ENCODE measurements around the gene HOXB4.

HOXB4 gene

DNA sequence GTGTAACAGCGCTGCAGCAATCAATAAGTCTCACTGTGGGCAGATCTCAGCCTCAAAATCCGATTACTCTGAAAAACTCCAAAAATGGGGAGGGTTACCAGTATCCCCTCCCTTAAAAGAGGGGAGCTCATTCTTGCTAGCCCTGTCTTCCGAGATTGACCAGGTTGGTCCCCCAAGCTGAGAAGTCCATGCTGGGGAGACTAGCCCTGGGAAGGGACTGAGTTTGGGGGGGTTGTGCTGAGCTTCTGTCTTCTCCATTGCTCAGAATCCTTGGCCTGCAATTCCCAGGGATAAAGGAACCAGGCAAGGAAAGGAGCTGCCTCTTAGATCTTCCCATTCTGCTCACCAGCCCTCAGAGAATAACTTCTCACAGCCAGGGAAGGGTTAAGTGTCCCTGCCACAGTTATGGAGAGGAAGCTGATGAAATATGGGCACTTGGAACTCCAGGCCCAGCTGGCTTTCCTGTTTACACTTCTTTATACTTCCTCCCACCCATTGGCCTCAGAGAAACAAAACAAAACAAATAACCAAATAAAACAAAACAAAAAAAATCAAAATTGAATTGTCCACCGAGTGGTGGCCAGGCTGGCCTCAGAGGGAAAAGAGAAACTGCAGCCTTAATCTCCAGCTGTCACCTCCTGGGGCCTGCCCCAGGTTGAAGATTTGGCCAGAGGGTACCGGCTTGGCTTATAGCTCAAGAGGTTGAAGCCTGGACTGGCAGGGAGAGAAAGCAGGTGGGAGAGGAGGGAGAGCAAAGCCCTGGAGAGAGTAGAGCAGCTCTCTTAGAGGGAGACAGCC is 9.3 kb upstream of the HOXB4 start:
- no peak for DNase-seq

DNA sequence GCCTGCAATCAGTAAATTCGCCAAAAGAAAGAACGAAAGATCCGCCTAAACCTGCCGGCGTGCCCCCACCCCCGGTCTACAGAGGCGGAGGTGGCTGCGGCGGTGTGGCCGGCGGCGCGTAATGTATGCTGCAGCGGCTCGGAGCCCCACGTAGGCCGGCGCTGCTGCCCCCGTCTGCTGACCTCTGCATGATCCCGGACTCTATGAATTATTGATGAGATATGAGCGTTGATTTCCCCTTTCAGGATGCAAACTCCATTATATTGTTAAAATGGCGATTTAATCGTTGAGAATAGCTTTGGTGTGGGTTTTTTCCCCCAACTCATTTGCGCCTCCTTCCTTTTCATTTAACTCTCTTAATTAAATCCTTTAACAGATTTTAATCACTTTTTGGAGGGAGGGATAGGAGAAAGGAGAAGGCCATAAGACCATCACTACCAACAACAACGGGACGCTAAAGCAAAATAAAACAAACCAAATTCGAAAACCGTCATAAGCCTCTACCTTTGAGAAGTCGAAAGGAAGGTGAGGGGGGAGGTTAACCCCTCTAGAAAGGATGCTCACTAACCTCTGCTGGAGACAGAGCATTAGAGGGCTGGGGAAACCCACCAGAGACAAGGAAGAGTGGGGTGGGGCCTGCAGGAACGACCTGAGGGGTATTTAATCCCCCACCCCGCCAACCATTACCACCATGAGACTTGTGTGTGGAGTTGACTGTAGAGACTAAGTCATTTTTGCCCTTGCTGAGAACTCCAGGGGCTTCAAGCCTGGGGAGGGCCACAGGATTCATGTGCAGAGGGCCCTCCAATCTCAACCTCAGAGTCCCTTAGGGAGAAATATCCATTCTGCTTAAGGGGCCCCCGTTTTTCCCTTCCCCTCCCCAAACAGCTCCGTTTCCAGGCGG is 8.5 kb upstream of the HOXB4 start:
- DNase-seq, result no peak

DNA sequence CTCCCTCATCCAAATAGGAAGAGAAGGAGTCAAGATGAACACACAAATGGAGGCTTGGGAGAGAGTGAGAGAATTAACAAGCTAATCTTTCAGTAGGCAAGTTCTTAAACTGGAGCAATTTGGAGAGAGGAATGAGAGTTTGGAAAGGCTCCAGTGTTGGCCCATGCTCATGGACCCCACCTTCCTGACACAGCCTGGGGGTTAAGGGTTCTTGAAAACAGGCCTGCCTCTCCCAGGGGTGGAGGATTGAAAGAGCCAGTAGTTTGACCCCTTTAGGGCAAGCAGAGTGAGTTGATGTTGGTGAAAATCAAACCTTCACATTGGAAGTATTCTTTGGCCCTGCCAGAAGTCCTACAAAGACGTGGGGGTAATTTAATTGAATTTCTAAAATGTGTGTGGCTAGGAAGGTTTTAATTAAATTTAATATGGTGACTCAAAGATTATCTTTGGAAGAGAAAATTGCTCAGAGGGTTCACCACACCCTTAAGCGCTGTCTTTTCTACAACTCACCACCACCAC is 6.1 kb upstream of the HOXB4 start:
- DNase-seq, result no peak

DNA sequence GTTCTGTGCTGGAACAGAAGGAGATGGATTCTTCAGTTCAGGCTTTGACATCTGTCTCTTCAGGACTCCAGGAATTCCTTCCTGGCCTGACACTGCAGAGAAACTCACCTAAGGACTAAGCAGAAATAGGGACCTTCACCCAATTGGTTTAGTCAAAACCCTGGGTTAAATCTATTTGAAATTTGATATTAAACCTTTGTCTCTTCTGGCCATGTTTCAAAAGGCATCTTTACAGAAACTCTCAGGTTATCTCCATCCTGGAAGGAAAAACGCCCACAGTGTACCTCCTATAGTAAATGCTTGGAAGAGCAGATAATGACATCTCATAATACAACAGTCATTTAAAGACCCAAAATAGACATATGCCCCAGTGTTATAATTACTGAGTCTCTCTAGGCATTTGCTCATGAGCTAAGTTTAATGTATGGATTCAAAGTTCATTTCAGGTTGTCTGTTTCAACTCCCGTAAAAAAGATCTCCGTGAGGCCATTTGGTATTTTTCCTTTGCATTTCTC is 5.6 kb upstream of the HOXB4 start:
- no peak for DNase-seq

DNA sequence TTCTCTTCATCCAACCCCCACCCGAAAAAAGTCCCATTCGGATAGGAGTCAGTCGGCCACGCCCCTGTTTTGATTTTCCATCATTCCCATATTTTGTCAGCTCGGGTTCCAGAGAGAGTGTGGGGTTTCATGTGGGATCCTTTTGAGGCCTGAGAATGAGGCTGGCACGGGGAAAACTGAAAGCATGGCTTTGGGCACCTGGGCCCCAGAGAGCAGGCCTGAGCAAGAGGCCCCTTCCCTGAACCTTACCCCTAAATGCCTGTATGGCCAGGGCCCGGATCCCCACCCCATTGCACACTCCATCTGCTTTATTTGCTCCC is 4.6 kb upstream of the HOXB4 start:
- DNase-seq, result no peak

DNA sequence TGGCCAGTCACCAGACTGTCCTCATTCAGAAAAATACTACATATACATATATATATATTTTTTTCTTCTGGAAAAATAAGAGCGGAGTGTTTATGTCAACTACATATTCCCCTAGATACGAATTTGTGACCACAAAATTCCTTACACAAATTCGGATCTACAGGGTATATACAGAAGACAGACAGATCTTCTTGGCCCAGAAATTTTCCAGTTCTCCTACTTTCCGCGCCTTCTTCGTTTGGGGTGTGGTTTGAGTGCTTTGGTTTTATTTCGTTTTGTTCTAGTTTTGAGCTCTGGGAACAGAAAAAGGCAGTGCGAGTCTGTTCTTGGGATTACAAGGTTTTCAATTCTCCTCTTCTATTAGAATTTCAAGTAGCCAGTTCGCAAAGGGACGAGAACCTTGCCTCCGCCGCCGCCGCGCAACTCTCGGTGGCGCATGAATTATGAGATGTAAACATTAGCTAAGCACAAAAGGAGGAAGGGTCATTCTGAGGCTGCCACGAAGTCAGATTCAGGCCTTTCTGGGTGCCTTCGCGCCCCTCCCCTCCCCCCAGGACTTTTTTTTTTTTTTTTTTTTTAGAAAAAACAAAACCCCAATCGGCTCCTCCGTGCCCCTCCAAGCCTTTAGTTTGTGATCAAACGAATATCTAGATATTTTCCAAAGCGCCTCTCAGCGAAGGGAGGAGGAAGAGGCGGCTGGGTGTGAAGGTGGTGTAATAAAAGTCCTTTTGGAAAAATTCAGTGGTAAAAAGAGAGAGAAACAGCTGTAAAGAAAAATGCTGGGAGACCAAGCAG is 1.8 kb upstream of the HOXB4 start:
- peak; percentile 79 for DNase-seq

DNA sequence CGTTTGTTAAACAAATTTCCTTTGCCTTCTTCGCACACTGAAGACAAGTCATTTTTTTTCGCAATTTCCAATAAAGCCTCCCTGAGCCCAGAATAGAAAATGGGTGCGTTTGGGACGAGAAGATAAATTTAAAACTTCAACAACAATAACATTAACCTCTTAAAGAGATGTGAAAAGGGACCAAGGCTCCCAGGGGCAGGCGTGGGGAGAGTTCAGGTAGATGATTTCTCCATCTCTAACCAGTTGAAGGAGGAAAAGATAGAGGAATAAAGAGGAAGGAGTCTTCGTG is 1.3 kb upstream of the HOXB4 start:
- DNase-seq, result peak; percentile 46

DNA sequence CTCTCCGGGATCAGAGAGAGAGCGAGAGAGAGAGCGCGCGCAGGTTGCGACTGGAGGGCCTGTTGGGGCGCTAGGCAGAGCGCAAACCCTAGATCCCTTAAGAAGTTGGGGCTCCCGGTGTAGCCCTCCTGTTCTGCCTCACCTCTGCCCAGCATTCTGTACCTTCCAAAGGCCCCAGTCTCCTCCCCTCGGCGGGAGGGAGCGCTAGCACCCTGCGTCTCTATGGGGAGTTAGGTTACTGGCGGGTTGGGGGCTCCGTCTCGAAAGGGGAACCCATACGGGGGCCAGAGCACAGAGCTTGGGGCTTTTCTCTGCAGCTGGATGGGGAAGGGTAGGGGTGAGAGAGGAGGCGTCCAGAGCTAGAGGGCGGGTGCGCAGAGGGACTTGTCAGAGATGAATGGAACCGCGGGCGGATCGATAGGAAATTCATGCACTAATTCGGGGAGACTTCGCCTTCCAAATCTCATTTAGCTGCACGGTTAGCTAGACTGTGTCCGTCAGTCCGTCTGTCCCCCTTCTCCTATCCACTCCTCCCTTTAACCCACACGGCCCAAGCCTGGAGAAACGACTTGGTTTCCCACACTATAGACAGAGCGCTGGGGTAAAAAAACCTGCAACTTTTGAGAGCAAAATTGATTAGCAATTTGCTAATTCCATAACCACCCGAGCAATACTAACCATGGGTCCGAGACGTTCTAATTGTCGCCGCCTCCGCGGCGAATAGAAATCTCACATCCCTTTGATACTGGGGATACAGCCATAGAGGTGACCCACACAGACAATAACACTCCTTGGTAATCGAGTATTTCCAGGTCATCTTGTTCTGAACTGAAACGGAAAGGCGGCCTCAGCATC is 693 bp upstream of the HOXB4 start:
- no peak for DNase-seq

DNA sequence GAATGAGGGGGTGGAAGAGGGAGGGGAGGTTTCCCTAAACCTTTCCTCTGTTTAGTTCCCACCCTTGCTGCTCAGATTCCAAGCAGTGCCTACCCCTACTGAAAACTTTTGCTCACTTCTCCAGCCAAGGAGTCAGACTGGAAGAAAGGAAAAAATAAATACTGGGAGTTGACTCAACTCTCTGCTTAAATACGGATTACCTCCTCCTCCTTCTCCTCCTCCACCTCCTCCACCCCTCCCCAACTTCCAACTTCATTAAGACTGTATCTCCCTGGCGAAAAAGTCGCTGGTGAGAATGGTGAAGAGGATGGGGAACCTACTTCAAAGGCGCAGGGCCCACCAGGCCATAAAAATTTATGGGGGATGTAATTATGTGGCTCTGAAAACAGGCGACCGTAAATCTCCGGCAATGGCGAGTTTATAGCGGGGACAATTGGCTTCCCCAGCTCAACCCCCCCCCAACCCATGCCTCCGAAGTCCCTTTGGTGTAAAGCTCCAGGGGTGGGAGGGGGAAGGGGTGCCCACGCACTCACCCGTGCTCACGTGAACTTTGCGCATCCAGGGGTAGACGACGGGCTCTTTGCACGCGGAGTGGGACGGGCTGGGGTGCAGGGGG is 712 bp downstream of the HOXB4 start:
- no peak for DNase-seq

DNA sequence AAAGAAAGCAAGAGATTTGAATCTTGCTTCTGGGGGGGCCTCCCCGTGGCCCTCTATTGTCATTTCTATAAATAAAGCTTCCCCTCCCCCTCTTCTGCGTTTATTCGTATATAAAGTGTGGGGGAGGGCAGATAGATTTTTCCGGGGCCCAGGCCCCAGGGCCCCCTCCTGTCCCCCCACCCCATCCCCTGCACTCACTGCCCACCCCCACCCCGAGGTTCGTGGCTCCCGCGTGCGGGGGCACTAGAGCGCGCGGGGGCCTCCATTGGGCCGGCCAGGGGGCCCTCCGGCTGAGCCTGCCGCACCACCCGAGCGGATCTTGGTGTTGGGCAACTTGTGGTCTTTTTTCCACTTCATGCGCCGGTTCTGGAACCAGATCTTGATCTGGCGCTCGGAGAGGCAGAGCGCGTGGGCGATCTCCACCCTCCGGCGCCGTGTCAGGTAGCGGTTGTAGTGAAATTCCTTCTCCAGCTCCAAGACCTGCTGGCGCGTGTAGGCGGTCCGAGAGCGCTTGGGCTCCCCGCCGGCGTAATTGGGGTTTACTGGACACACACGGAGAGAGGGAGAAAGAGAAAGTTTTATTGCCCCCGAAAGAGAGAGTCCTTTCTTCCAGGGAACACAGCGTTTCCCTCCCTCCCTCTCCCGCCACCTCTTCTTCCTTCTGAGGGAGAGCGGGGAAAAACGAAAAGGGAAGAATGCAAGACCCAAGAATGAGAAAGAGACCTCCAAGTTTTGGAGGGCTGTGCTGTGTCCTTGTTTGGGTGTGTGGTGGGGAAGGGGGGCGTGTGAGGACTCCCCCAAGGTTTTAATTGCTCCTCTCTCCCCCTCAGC is 1.5 kb downstream of the HOXB4 start:
- no peak for DNase-seq

DNA sequence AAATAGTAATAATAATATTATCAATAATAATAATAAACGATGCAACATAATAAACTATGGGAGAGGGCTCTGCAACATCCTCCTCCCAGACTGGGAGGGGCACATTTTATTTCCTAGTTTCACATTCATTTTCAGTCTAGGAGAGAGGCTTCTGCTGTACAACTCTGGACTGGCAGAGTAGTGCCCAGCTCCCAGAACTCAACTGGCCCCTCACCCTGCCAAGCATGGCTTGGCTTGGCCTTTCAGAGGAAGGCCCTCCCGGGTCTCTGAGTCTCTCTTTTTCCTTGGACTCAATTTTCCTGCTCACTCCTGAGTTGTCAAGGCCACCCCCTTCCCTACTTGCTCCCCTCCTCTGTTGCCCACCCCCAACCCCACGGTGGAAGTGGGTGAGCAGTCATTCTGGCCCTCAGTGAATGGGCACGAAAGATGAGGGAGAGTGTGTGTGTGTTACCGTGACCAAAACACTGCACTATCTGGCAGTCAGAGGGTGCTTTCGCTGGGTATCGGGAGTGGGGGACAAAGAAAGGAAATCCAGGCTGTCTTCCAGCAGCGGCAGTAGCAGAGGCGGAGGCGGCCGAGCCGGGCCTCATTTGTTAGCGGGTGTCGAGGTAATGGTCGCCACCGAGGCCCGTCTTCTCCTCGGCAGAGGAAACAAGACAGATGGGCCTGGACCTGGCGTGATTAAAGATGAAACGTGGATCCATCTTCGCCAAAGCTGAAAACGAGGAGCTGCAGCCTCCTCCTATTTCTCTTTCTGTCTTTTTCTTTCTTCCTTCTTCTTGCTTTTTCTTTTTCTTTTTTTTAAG is 2.3 kb downstream of the HOXB4 start:
- no peak for DNase-seq

DNA sequence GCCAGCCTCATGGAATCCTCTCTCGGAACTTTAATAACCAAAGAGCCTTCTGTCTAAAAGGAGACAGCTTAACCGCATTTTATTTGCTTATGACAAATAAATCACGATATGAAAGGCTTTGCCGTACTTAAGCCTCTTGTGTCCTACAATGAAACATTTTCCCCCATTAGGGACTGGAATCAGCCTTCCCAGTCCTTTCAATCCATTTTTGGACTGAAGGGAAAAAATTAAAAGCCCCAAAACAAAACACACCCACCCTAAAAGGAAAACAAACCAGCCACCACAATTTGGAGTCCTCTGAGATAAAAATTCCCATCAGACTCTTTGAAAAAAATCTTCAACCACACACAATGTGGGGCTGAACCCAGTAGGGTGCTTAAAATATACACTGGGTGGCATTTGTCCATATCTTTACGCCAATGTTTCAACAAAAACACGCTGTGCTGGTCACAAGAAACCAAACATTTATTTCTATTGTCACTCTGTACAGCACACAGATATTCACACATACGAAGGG is 3.0 kb downstream of the HOXB4 start:
- no peak for DNase-seq

DNA sequence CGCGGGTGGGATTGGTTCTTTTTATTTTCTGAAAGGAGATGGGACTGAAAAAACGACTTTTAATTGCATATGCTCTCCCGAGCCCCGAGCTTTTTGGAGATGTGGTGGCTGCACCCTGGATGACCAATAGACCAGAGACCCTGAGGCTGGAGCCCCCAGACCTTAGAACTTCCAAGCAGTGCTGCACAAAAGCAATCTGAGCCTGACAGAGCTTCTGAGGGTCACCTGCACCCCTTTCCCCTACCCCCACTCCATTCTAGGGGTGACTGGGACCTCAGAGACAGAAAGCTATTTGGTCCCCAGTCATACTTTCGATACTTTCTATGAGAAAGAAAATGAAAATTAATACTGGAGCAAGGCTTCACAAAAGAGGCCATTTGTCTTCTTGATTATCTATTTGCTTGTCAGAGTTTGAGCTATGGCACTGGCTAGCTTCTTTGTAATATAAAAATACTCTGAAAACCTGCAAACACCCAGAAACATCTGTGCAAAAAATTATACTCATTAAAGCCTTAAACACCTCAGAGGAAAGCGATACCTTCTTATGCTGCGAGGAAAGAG is 3.6 kb downstream of the HOXB4 start:
- DNase-seq, result no peak

DNA sequence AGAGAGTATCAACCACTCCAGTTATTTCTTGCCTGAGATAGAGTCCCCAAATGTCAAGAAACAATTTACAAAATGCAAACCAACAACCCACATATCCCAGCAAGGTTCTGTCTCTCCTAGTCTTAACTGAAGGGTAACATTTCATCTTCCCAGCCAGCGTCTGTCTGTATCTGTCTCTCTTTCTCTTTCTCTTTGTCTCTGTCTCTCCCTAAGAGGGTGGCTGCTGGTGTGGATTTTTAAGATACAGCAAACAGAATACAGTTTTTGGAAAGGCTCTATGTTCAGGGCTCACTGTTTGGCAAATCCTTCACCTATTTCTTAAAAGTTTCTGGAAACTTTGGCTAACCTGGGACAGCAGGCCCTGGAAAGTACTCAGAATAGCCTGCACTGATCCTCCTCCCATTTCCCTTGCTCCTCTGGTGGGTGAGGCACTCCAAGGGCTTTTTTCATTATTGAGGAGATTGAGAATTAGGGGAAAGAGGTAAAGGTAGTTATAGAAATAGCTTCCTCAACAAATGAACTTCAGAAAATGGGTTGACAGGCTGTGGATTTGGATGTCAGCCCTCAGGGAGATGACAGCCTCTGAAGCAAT is 6.2 kb downstream of the HOXB4 start:
- no peak for DNase-seq

DNA sequence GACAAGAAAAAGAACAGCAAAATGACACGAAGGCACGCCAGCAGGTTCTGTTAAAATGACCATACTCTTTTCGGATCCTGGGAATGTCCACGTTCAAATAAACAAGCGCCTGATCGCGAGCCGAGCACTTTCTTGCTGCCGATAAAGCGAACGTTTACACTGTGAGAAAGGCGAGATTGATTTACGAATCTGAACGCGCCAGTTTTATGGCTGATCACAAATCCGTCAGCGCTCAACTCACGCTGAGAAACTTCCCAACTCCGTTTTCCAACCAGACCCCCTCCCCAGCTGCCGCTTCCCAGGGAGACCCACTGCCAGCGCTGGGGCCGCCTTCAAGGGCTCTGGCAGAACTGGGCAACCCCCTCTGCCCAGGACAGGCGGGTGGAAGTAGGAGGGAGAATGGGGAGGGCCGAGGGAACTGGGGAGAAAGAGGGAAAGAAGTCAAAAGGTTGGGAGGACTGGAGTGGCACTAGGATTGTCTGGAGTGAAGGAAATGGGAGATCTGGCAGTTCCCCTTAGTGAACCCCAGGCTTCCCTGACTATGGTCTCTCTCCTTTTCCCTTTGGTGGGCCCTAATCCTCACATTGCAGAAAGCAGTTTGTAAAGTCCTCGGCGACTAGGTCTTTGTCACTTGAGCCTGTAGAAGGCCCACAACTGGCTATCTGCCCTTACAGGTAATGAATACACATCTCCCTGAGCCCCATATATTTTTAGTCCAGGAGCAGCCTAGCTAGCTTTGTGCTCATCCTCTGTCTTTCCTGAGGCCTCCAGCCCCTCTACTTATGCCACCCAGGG is 6.9 kb downstream of the HOXB4 start:
- no peak for DNase-seq

DNA sequence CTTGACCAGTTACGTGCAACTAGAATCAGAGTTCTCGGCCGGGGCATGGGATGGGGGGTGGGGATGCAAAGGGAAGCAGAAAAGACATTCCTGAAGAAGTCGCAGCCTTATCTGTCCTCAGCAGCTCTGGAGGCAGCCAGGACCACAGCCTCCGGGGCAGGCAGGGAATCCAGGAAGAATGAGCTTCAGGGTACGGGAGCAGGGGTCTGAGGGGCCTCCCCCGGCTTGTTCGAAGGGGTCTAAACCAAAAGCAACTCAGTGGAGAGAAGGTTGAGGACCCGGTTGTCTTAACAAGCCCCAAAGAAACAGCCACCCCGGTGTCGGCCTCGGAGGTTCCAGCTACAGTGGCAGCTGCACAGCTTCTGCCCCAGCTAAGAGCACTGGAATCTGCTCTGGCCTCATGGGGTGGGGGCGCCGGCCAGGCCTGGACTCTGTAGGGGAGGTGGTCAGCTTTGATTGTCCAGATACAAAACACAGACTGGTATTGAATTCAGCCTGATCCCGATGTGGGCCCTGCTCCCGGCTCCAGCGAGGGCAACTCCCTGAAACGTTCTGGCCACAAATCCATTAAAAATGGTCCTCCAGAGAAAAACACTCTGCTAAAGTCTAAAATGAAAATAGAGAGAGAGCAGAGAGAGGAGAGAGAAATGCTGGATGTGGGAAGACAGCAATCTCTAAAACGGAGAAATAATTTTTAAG is 7.7 kb downstream of the HOXB4 start:
- no peak for DNase-seq

DNA sequence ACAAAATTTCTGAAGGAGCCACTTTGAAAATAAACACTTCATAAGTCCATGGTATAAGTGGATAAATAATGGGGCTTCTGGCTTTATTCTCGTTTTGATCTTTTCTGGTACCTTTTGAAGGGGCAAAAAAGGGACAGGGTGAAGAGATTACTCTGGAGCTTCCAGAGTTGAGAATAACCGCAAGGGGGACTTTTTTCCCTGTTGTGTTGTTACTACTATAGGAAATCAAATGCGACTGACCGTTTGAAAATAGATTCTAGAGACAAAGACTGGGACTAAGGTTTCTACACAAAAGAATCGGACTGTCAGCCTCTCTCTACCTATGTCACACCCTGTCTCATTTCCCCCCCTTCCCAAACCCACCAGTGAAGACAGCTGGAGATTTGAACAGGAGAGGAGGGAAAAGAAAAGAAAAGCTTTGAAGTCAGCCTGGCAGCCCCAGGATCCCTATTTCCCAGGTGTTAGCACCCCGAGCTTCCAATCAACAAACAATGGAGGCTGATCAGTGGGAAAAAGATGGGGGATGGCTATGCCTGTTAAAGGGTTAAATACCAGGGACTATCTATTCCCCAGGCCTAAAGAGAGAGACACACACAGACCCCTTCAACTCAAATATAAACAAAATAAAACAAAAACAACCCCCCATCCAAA is 8.4 kb downstream of the HOXB4 start:
- DNase-seq, result no peak
